K562 (cell line): ENCODE data around the gene LACTB. TPM values are rescaled to one million over a fixed set of nuclear protein-coding genes. Genes with fewer than 3 reads are reported as not detected.

Experiments
- BRD9 ChIP-seq: fragments of 450-650 bp; IDR thresholded peaks from 2 replicates; pipeline ENCODE4 v1.6.1; 2018; ENCODE audit warnings: low read depth; ENCODE audit not compliant: partially characterized antibody
- CAMTA2 ChIP-seq: fragments of 250-450 bp; sonication (Bioruptor Pico); conservative IDR thresholded peaks from 2 replicates; pipeline ENCODE4 v1.5.1; 2022
- CBX3 ChIP-seq, 2 experiments: IDR thresholded peaks; 1 replicate in 1 of 2; 2 replicates in 1 of 2; pipeline ENCODE4 v1.6.1; 2012; ENCODE audit warnings: inconsistent platforms in 2 of 2, low read length in 2 of 2, borderline replicate concordance in 1 of 2, control low read depth in 1 of 2
- FIP1L1 ChIP-seq: fragments of 200-400 bp; formaldehyde crosslinking; IDR thresholded peaks from 2 replicates; pipeline ENCODE4 v1.6.1; 2018; ENCODE audit warnings: mild to moderate bottlenecking, low read depth, low read length; ENCODE audit not compliant: poor library complexity, severe bottlenecking
- GABPB1 ChIP-seq: sonication (generic); formaldehyde crosslinking; IDR thresholded peaks from 2 replicates; pipeline ENCODE4 v1.8.0; 2022; ENCODE audit warnings: mild to moderate bottlenecking, missing genetic modification reagents
- GTF2A2 ChIP-seq: IDR thresholded peaks from 2 replicates; pipeline ENCODE4 v1.6.1; 2016; ENCODE audit warnings: mild to moderate bottlenecking, missing genetic modification characterization, missing compliant biosample characterization
- MCM3 ChIP-seq: fragments of 450-650 bp; IDR thresholded peaks from 2 replicates; pipeline ENCODE4 v1.6.1; 2016
- PYGO2 ChIP-seq: fragments of 450-650 bp; IDR thresholded peaks from 2 replicates; pipeline ENCODE4 v1.6.1; 2016; ENCODE audit warnings: mild to moderate bottlenecking, missing genetic modification characterization, moderate library complexity, missing compliant biosample characterization
- RAD51 ChIP-seq: fragments of 450-650 bp; IDR thresholded peaks from 2 replicates; pipeline ENCODE4 v1.7.1; 2016; ENCODE audit warnings: low read depth, mild to moderate bottlenecking, borderline replicate concordance
- RBFOX2 ChIP-seq: fragments of 200-400 bp; formaldehyde crosslinking; IDR thresholded peaks from 2 replicates; pipeline ENCODE4 v1.6.1; 2017; ENCODE audit warnings: low read depth, mild to moderate bottlenecking, low read length, moderate library complexity
- SAP30 ChIP-seq: fragments of 200-600 bp; sonication (generic); IDR thresholded peaks from 2 replicates; pipeline ENCODE4 v1.6.1; 2012; ENCODE audit warnings: borderline replicate concordance, low read depth, mild to moderate bottlenecking, moderate library complexity, low read length, control low read depth, inconsistent platforms; ENCODE audit not compliant: insufficient read depth, poor library complexity, severe bottlenecking
- SMAD1 ChIP-seq: fragments of 150-350 bp; IDR thresholded peaks from 2 replicates; pipeline ENCODE4 v1.6.1; 2014; ENCODE audit warnings: low read length, low read depth; ENCODE audit not compliant: partially characterized antibody
- SP2 ChIP-seq: IDR thresholded peaks from 2 replicates; pipeline ENCODE4 v1.6.1; 2011; ENCODE audit warnings: mild to moderate bottlenecking, low read depth, low read length, moderate library complexity; ENCODE audit not compliant: poor library complexity, severe bottlenecking; ENCODE audit errors: extremely low read depth
- STAT5B ChIP-seq: fragments of 250-450 bp; sonication (Bioruptor Pico); IDR thresholded peaks from 2 replicates; pipeline ENCODE4 v1.8.0; 2021; ENCODE audit warnings: mild to moderate bottlenecking, inconsistent platforms
- TFAM ChIP-seq: fragments of 250-450 bp; sonication (Bioruptor Pico); conservative IDR thresholded peaks from 2 replicates; pipeline ENCODE4 v1.5.0; 2021; ENCODE audit warnings: mild to moderate bottlenecking, moderate library complexity
- ZBTB1 ChIP-seq: sonication (generic); formaldehyde crosslinking; IDR thresholded peaks from 2 replicates; pipeline ENCODE4 v1.8.1; 2023; ENCODE audit warnings: missing genetic modification reagents, low read depth, mild to moderate bottlenecking, borderline replicate concordance
- ZNF695 ChIP-seq: fragments of 450-650 bp; formaldehyde crosslinking; IDR thresholded peaks from 2 replicates; pipeline ENCODE4 v1.4.0; 2020; ENCODE audit warnings: mild to moderate bottlenecking, moderate library complexity
- ZNF717 ChIP-seq: fragments of 250-450 bp; sonication (Bioruptor Pico); IDR thresholded peaks from 2 replicates; pipeline ENCODE4 v1.5.0; 2021
- ZNF764 ChIP-seq: fragments of 250-450 bp; sonication (Bioruptor Pico); IDR thresholded peaks from 2 replicates; pipeline ENCODE4 v1.4.0; 2020; ENCODE audit warnings: low read depth, mild to moderate bottlenecking, moderate library complexity
- polyA plus RNA-seq, 8 experiments: library from polyadenylated mRNA; depleted of rRNA in 4 of 8; stranded (reverse) in 5 of 8; unstranded in 3 of 8; fragments of >200 nt; fragmentation: Nextera tagmentation in 2 of 8; fragmentation: Illumina TruSeq in 1 of 8; extraction: Ambion mirVana in 2 of 8; extraction: Trizol in 1 of 8; gene quantifications; 2 replicates each; pipeline versions ENCODE4 v1.2.1 to v1.2.3, GENCODE V29; 2011 to 2014; ENCODE audit warnings: inconsistent platforms in 1 of 8, missing spikeins in 1 of 8
- total RNA-seq, 7 experiments: library from RNA; depleted of rRNA in 6 of 7; stranded (reverse); fragments of >200 nt in 6 of 7; fragmentation: Illumina TruSeq in 2 of 7; extraction: Trizol in 2 of 7; gene quantifications; 2 replicates each; pipeline versions ENCODE4 v1.2.1 to v1.2.3, GENCODE V29; 2011 to 2021; ENCODE audit warnings: low replicate concordance in 1 of 7
- TF ChIP-seq, protein P1 (sequence below): fragments of 450-650 bp; IDR thresholded peaks from 2 replicates; pipeline ENCODE4 v1.7.0; 2016; ENCODE audit warnings: borderline replicate concordance
- TF ChIP-seq, protein P2 (sequence below): fragments of 450-650 bp; IDR thresholded peaks from 2 replicates; pipeline ENCODE4 v1.6.1; 2016; ENCODE audit warnings: missing biosample characterization, missing genetic modification characterization
- TF ChIP-seq, protein P3 (sequence below), 2 experiments: fragments of 450-650 bp in 1 of 2; sonication (generic) in 1 of 2; formaldehyde crosslinking in 1 of 2; IDR thresholded peaks in 1 of 2; conservative IDR thresholded peaks in 1 of 2; 2 replicates each; pipeline versions ENCODE4 v1.6.1 to v1.8.1; 2016 to 2023; ENCODE audit warnings: mild to moderate bottlenecking in 2 of 2, moderate library complexity in 2 of 2, inconsistent platforms in 1 of 2, missing genetic modification reagents in 1 of 2
- TF ChIP-seq, protein P4 (sequence below): sonication (generic); formaldehyde crosslinking; IDR thresholded peaks from 2 replicates; pipeline ENCODE4 v1.8.0; 2022; ENCODE audit warnings: mild to moderate bottlenecking, low read depth, missing genetic modification reagents

The LACTB gene
- total and polyA plus RNA-seq, 9 of the 15 experiments (the other 6 are each of a cell fraction or from before 2014, with no cell fraction given): 3.1 to 15.5 (median 9.8) TPM

DNA sequence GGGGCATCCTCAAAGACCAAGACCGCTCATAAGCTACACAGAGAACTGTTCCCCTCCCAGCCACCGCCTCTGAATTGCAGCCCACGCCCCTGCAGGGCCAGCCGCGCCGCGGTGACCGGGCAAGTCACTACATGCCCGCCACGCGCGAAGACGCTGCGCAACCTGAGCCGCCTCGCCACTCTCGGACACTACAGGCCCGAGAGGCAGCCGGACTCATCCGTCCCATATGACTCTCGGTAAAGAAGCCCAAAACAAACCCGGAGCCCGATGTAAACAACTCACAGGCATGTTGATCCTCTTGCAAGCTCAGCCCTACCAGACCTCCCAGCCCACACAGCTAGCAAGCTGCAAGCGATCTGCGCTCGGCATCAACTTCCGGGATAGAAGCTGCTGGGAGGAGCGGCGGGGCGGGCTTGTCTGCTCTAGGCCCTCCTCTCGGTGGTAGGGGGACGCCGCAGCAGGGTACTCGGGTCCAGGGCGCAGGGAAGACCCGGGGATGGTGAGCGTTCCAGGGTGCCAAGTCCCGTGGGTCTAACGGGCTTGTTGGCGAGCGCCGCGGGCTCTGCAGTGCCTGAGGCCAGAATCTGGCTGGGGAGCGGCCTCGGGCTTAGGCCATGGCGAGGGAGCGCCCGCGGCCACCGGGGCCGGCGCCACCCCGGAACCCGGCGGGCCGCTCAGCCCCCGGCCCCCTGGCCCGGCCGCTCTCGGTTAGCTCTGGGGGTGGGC lies 35.6 kb downstream of the LACTB start, which contains the start of gene RPS27L (continued):
- TF ChIP-seq GABPB1 (CRISPR knock-in tag) (peak; percentile 88), RAD51 (no peak), SMAD1 (peak; percentile 90), ZNF695 (CRISPR knock-in tag) (no peak), TFAM (CRISPR knock-in tag) (no peak), GTF2A2 (tag) (no peak), PYGO2 (tag) (no peak), FIP1L1 (no peak), ZNF764 (CRISPR knock-in tag) (no peak), STAT5B (CRISPR knock-in tag) (no peak), ZNF717 (CRISPR knock-in tag) (no peak; the same call in 1 of the 2 replicates), SP2 (peak; percentile 86), BRD9 (no peak), CBX3 (IDR thresholded peaks at IDR 0.05; ENCODE audit: borderline replicate concordance in 1 of 2, low read length in 2 of 2) (0 out of 3 replicates have a peak, but pooled peaks of 1 of the 2 experiments have one; percentile 36), SAP30 (peak; percentile 86), ZBTB1 (CRISPR knock-in tag) (peak; percentile 70; the same call in 1 of the 2 replicates), RBFOX2 (peak; percentile 98), MCM3 (no peak), CAMTA2 (CRISPR knock-in tag) (no peak)
- TF ChIP-seq, protein P1, sequence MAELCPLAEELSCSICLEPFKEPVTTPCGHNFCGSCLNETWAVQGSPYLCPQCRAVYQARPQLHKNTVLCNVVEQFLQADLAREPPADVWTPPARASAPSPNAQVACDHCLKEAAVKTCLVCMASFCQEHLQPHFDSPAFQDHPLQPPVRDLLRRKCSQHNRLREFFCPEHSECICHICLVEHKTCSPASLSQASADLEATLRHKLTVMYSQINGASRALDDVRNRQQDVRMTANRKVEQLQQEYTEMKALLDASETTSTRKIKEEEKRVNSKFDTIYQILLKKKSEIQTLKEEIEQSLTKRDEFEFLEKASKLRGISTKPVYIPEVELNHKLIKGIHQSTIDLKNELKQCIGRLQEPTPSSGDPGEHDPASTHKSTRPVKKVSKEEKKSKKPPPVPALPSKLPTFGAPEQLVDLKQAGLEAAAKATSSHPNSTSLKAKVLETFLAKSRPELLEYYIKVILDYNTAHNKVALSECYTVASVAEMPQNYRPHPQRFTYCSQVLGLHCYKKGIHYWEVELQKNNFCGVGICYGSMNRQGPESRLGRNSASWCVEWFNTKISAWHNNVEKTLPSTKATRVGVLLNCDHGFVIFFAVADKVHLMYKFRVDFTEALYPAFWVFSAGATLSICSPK: peak; percentile 20; the same call in 1 of the 2 replicates
- TF ChIP-seq, protein P2, sequence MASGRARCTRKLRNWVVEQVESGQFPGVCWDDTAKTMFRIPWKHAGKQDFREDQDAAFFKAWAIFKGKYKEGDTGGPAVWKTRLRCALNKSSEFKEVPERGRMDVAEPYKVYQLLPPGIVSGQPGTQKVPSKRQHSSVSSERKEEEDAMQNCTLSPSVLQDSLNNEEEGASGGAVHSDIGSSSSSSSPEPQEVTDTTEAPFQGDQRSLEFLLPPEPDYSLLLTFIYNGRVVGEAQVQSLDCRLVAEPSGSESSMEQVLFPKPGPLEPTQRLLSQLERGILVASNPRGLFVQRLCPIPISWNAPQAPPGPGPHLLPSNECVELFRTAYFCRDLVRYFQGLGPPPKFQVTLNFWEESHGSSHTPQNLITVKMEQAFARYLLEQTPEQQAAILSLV (tag): no peak
- TF ChIP-seq, protein P3, sequence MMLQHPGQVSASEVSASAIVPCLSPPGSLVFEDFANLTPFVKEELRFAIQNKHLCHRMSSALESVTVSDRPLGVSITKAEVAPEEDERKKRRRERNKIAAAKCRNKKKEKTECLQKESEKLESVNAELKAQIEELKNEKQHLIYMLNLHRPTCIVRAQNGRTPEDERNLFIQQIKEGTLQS (IDR thresholded peaks at IDR 0.05): no peak
- TF ChIP-seq, protein P3 (CRISPR knock-in tag; conservative IDR thresholded peaks at IDR 0.05): no peak; the same call in 1 of the 2 replicates
- TF ChIP-seq, protein P4, sequence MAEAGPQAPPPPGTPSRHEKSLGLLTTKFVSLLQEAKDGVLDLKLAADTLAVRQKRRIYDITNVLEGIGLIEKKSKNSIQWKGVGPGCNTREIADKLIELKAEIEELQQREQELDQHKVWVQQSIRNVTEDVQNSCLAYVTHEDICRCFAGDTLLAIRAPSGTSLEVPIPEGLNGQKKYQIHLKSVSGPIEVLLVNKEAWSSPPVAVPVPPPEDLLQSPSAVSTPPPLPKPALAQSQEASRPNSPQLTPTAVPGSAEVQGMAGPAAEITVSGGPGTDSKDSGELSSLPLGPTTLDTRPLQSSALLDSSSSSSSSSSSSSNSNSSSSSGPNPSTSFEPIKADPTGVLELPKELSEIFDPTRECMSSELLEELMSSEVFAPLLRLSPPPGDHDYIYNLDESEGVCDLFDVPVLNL (CRISPR knock-in tag): peak; percentile 73
